Measurements from ENCODE around the gene TRIM44. TPM values are rescaled to one million over a fixed set of nuclear protein-coding genes. Genes with fewer than 3 reads are reported as not detected.

The TRIM44 gene
- total RNA-seq, result 60.1 TPM

GRCh38 chr11:35662649-35663407 is at the start of gene TRIM44:
TRIM44 (plus strand) TSS chr11:35662775; CDS start chr11:35663112, 337 bp downstream.
- intact Hi-C loops (cut with DNase I), result no loop called here
- ATAC-seq (peak; percentile 93), DNase-seq (ENCODE audit: low spot score) (peak; percentile 86)

GRCh38 chr11:35614939-35615569 is 47.5 kb upstream of the TRIM44 start:
- no peak for DNase-seq (ENCODE audit: low spot score)

GRCh38 chr11:35615921-35616900 is 46.4 kb upstream of the TRIM44 start:
- intact Hi-C loops (cut with DNase I), result loop anchor here (10.0 kb wide), 1 partner anchor 649 kb away; no protein-coding TSS in a partner anchor
- ATAC-seq (peak; percentile 40), DNase-seq (ENCODE audit: low spot score) (no peak)

More at GRCh38 chr11:35614939-35615569, 47.5 kb upstream of the TRIM44 start:
- ATAC-seq, result peak; percentile 31
- intact Hi-C loops (cut with DNase I), result loop anchor here (10.0 kb wide), 1 partner anchor 650 kb away; no protein-coding TSS in a partner anchor

GRCh38 chr11:35617316-35617686 is 45.3 kb upstream of the TRIM44 start:
- intact Hi-C loops (cut with DNase I), result loop anchor here (10.0 kb wide), 1 partner anchor 648 kb away; no protein-coding TSS in a partner anchor
- ATAC-seq (no peak), DNase-seq (ENCODE audit: low spot score) (no peak)

GRCh38 chr11:35617687-35618496 is 44.7 kb upstream of the TRIM44 start, which contains the start of gene FJX1:
FJX1 (plus strand) TSS chr11:35618460; CDS start chr11:35618637, 177 bp downstream.
- intact Hi-C loops (cut with DNase I), result loop anchor here (10.0 kb wide), 1 partner anchor 647 kb away; no protein-coding TSS in a partner anchor
- peak; percentile 75 for DNase-seq (ENCODE audit: low spot score)
- ATAC-seq, result peak; percentile 69

GRCh38 chr11:35618497-35619115 is 44.0 kb upstream of the TRIM44 start:
- intact Hi-C loops (cut with DNase I), result loop anchor here (10.0 kb wide), 1 partner anchor 646 kb away; no protein-coding TSS in a partner anchor
- DNase-seq (ENCODE audit: low spot score) (peak; percentile 60), ATAC-seq (no peak)

- intact Hi-C loops (cut with DNase I), result loop anchor here (10.0 kb wide), 1 partner anchor 646 kb away; no protein-coding TSS in a partner anchor
- ATAC-seq (peak; percentile 39), DNase-seq (ENCODE audit: low spot score) (peak; percentile 61)
These were observed 43.3 kb upstream of the TRIM44 start for GRCh38 chr11:35619116-35619854.

GRCh38 chr11:35619855-35620640 is 42.5 kb upstream of the TRIM44 start:
- DNase-seq (ENCODE audit: low spot score) (peak; percentile 70), ATAC-seq (peak; percentile 31)
- intact Hi-C loops (cut with DNase I), result loop anchor here (10.0 kb wide), 1 partner anchor 645 kb away; no protein-coding TSS in a partner anchor

- intact Hi-C loops (cut with DNase I), result no loop called here
- no peak for ATAC-seq
- DNase-seq (ENCODE audit: low spot score), result no peak
These were observed 41.8 kb upstream of the TRIM44 start for GRCh38 chr11:35620795-35621194.

- intact Hi-C loops (cut with DNase I), result no loop called here
- ATAC-seq (no peak), DNase-seq (ENCODE audit: low spot score) (no peak)
These were observed 41.0 kb upstream of the TRIM44 start for GRCh38 chr11:35621620-35622019.

- DNase-seq (ENCODE audit: low spot score) (no peak), ATAC-seq (no peak)
- intact Hi-C loops (cut with DNase I), result no loop called here
These were observed 40.5 kb upstream of the TRIM44 start for GRCh38 chr11:35622070-35622469.

- no peak for ATAC-seq
- intact Hi-C loops (cut with DNase I), result no loop called here
- no peak for DNase-seq (ENCODE audit: low spot score)
These were observed 38.9 kb upstream of the TRIM44 start for GRCh38 chr11:35623621-35624168.

- intact Hi-C loops (cut with DNase I), result no loop called here
- no peak for DNase-seq (ENCODE audit: low spot score)
- ATAC-seq, result no peak
These were observed 38.3 kb upstream of the TRIM44 start for GRCh38 chr11:35624316-35624715.

GRCh38 chr11:35624781-35625180 is 37.8 kb upstream of the TRIM44 start:
- intact Hi-C loops (cut with DNase I), result no loop called here
- ATAC-seq (no peak), DNase-seq (ENCODE audit: low spot score) (no peak)

GRCh38 chr11:35626501-35626900 is 36.1 kb upstream of the TRIM44 start:
- intact Hi-C loops (cut with DNase I), result no loop called here
- no peak for ATAC-seq
- no peak for DNase-seq (ENCODE audit: low spot score)

GRCh38 chr11:35629511-35629910 is 33.1 kb upstream of the TRIM44 start:
- DNase-seq (ENCODE audit: low spot score) (no peak), ATAC-seq (no peak)
- intact Hi-C loops (cut with DNase I), result no loop called here

All from sciatic nerve (tissue), 2 donors.